SIG-M5 (cell line): Measurements from ENCODE around the gene CABP2.

ENCODE experiments used
- DNase-seq: peaks from one replicate; lab custom pipeline; 2025; lab: John Stamatoyannopoulos, UW

CABP2 gene

DNA sequence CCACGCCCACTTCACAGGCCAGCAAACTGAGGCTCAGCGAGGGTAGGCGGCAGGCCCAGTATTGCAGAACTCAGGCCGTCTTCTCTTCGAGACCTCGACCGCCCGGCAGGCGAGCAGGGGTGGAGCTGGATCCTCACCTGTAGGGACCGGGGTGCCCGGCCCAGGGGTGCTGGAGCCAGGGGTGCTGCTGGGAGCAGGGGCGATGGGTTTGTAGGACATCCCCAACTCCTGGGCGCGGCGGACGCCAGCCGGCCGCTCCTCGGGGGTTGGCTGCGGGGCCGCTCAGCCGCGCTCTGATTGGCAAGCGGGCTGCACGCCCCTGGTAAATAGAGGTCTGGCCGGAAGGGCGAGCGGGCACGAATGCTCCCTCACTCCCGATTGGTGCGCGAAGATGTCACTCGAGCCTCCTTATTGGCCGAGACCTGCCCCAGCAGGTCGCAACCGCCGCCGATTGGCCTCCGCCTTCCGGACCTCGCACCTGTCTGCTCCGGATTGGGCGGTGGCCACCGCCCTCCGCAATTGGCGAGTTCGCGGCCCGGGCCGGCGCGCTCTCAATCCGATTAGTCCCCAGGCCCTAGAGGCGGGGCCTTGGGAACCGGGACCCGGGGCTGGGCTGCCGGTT is 15.3 kb downstream of the CABP2 start, which contains the start of gene CDK2AP2:
Gene CDK2AP2, minus strand, starts transcription at position 299 of the 622 bp plus-strand sequence. Its CDS starts 80 bp downstream, at position 219.
- peak; percentile 84 for DNase-seq

DNA sequence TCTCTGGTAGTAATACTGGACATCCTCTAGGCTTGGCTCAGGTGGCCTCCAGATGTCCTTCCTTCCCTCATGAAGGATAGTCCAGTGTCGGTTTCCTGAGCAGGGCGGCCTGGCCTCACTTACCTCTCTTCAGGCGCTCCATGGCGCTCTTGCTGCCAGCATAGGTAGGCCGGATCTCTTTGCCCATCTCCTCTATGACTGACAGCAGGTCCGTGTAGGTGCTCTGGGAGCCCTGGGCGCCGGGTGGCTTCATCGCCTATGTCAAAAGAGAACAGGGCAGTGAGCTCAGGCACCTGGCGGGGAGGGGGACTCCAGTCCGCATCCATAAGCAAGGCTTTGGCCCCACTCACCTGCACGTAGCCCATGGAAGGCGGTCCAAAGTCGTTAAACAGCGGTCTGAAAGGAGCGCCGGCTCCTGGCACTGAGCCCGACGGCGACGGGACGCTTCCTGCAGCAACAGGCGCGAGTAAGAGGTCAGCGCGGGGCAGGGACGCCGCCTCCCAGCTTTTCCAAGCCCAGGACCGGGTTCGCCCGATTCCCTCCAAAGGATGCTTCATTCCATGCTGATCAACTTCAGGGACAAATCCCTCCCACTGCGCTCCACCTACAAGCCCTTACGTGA is 15.9 kb downstream of the CABP2 start:
- no peak for DNase-seq

DNA sequence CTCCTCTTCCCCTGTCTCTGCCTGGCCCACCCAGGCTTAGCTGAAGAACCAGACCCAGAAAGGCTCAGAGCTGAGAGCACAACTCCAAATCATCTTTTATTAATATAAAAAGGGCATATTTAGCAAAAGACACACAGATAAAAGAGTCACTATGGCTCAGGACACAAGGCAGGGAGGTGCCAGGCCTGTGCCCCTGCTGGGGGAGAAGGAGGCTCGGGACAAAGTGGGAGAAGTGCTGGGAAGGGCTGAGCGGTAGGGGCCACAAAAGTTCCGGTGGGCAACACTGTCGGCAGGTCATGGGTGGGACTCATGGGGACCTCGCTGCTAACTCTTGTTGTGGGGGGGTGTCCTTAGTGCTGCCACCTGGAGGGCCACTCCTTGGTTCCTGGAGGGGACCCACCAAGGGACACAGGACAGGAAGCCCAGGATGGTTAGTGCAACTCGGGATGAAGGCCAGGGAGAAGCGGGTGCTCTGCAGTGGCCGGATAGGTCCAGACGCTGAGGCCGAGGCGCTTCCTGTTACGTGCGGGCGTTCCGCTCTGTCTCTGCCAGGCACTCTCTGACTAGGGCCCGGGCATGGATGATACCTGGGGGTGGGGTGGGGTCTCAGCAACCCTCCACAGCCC is 16.7 kb downstream of the CABP2 start:
- DNase-seq: no peak

- DNase-seq: peak; percentile 28
Measured at GRCh38 chr11:67505605-67506396, 17.4 kb downstream of the CABP2 start.

DNA sequence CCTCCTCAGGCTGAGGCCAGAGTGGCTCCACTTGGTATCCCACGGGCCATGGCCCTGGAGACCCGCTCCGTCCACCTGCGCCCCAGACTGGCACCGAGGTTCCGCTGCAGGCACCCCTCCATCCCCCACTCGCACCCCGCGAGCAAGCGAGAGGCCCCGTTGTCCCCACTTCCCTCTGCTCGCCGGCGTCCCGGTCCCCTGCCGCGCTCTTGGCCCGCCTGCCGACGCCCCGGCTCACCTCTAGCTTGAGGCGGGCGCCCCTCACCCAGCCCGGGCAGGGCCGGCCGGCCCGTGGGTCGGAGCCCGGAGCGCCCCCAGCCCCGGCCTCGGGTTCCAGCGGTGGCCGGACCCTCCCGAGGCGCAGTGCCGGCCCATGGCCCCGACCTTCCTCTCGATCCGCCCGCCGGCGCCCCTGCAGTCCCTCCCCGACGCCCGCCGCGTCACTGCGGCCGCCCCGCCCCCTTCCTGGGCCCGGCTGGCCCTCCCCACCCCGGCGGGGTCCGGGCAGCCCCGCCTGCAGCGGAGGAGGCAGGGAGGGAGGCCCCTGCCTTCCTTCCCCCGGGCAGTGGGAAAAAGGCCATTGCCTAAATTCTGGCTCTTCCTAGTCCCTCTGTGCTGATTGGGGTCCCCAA is 18.2 kb downstream of the CABP2 start, which contains the start of gene PITPNM1:
Gene PITPNM1, minus strand, starts transcription at position 414 of the 632 bp plus-strand sequence. CDS start 1,183 bp downstream, outside the sequence.
- DNase-seq: no peak

DNA sequence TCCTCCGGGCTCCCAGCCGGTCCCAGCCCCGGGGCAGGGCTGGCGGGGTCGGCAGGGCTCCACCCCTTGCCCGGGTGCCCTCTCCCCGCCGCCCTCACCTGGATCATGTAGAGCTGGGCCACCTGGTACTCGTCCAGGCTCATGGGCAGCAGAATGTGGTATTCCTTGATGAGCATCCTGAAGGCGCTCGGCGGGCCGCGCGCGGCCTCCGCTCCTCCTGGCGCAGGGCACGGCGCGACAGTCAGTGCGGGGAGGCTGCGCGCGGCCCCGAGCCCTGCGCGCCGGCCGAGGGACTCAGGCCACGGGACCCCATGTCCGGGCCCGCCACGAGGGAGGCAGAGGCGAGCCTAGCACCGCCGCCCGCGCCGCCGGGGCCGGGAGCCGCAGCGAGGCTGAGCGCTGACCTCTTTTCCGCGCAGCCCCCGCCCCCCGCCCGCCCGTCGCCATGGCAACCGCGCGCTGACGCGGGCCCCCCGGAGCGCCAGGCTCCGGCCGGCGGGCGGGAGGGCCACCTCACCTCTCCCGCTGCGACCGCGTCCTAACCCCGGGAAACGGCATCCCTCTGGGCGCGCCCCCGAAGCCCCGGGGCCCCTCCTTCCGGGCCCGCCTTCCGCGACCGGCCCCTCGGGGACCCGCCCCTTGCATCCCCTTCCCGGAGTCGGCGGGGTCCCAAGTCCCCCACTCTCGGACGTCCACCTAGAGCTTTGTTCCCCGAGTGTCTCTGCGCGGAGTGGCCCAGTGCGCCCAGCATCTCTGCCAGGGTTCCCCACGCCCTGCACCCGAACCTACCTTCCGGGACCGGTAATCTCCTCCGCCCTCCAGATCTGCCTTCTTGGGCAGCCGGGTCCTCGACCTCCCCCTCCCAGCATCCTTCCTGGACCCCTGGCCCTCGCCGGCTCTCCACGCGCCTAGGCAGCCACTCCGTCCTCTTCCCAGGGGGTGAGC is 19.0 kb downstream of the CABP2 start:
- no peak for DNase-seq

- DNase-seq: no peak
Measured at GRCh38 chr11:67503119-67504004, 19.9 kb downstream of the CABP2 start.

DNA sequence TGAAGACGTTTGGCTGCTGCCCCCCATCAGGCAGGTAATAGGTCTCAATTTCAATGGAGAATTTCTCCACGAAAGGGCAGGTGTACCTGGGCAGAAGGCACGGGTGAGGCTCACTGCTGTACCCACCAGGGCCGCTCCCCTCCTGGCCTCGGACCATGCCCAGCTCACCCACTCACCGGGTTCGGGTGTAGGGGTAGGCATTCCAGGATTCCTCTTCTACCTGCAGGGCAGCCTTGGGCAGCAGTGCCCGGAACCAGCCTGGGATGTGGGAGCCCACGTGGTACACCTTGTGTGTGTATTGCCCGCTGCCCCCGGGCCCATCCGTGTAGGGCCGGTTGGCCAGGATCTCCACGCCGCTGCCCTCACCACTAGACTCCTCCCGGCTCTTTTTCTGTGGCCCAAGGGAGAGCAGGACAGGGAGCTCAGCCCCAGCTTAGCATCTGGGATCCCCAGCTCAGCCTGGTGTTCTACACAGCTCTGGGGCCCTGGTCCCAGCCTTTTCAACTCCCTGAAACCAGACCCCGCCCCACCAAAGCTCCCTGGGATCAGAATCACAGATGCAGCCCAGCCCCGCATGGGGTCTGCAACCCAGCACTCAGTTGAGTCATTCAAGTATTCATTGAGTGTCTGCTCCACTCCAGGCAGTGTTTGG is 20.8 kb downstream of the CABP2 start:
- DNase-seq: no peak

GRCh38 chr11:67501854-67502253 is 21.4 kb downstream of the CABP2 start:
- DNase-seq: no peak

GRCh38 chr11:67500831-67501715 is 22.2 kb downstream of the CABP2 start:
- no peak for DNase-seq

DNA sequence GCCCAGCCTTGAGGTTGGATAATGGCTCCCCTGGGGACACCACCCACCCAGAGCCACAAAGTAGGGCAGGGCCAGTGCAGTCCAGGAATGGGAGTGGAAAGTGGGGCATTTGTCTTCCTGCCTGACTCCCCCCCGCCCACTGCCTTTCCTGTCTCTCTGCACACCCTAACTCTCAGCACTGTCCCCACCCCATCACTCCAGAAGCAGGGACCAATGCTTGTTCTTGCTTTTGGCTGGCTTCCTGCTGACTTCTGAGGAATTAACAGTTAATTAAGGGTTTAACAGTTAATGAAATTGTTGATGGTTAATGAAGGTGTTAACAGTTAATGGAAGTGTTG is 22.8 kb downstream of the CABP2 start:
- no peak for DNase-seq

DNA sequence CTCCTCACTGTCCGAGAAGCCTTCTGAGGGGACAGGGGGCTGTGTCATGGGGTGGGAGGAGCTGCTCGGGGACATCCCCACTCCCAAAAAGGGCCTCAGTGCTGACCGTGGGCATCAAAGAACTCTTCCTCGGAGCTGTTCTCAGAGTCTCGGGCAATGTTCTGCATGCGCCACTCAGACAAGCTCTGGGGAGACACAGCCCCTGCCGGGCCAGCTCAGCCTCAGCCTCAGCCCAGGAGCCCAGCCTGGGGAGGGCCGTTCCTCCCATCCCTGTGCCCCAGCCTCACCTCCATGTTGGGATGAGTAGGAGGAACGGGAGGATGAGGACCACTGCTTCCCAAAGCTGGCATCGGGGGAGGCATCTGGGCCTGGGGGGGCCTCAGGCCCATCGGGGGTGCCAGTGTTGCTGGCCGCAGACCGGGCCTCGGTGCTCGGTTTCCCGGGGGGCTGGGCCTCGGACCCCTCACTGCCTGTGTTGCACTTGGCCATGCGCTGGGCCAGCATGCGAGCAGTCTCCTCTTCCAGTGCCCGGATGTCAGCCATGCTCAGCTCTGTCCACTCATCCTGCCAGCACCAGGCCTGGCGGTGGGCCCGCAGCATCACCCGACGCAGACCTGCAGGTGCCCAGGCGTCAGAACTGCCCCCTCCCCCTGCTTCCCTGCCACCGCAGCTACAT is 23.3 kb downstream of the CABP2 start:
- no peak for DNase-seq

DNA sequence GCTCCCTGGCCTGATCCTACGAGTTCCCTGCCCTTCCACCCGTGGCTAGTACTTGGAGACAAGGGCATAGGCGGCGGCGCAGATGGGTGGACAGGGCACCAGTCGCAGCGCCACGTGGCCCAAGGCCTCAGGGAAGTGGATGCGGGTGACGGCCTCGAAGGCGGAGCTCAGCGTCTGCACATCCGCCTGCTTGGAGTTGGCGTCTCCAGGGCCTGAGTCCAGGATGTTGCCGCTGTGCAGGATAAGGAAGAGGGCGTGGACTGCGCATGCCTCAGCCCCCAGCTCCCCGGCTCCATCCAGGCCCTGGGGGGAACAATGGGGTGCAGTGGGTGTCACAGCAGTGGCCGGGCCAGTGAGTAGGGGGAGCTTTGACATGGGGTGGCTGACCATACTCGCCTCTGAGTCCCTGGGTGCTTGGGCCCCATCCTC is 24.7 kb downstream of the CABP2 start:
- no peak for DNase-seq

GRCh38 chr11:67497656-67498291 is 25.5 kb downstream of the CABP2 start:
- DNase-seq: no peak

DNA sequence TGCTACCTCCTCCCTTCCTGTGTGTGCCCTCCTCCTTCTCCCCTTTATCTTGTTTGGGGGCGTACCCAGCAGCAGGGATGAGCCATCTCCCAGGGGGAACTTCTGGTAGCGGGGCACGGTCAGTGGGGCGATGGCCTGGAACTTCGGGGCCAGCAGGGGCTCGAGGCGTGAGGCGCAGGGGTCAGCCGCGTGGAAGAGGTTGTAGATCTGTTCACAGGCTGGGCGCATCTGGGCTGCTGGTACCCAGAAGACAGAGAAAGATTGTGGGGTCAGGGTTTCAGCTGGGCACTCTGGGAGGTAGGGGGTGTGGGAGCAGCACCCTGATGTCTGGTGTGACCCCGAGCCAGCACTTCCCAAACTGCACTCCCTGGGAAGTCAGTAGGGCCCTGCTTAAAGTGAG is 27.1 kb downstream of the CABP2 start:
- DNase-seq: no peak

DNA sequence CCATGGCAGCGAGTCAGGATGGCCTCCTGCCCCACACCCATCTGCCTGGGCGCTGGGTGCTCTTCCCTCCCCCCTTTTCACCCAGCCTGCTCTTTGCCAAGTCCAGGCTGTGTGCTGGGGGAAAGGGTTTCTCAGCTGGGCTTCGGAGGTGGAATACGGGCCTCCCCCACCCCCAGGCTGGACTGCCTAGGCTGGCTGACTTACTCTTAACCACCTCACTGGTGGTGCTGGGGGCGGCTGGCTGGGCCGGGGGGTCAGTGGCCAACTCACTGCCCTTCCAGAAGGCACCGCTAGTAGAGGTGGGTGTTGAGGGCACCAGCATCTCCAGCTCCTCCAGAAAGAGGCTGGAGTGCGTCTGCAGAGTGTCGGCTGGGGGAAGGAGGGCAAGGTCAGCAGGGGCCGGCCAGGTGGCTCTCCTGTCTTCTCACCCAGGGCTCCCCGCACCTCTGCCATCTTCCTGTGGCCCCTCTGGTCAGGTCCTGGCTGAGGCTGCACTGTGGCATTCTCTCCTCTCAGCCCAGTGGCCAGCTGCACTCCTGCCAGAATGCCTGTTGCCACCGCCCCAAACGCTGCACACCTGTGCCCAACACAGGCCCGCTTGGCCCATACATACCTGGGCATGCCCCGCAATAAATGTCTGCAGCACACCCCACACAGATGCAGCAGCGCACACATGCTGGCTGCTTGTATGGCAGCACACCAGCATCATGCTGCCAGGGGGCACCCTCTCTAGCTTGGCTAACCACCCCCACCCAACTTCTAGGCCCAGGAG is 27.8 kb downstream of the CABP2 start:
- no peak for DNase-seq
